NOMO-1 treated with DMSO at 0.1 percent for 48 hours (cell line): ENCODE measurements around the gene ITPKB.
"Not testable (repeated sequence)": the region's sequence is repeated elsewhere in the genome, so short reads cannot be mapped to it uniquely, and the experiment has no call there.

ENCODE experiments used
- DNase-seq: peaks from one replicate; lab custom pipeline; 2025; ENCODE audit not compliant: unreplicated experiment; lab: John Stamatoyannopoulos, UW

ITPKB gene

DNA sequence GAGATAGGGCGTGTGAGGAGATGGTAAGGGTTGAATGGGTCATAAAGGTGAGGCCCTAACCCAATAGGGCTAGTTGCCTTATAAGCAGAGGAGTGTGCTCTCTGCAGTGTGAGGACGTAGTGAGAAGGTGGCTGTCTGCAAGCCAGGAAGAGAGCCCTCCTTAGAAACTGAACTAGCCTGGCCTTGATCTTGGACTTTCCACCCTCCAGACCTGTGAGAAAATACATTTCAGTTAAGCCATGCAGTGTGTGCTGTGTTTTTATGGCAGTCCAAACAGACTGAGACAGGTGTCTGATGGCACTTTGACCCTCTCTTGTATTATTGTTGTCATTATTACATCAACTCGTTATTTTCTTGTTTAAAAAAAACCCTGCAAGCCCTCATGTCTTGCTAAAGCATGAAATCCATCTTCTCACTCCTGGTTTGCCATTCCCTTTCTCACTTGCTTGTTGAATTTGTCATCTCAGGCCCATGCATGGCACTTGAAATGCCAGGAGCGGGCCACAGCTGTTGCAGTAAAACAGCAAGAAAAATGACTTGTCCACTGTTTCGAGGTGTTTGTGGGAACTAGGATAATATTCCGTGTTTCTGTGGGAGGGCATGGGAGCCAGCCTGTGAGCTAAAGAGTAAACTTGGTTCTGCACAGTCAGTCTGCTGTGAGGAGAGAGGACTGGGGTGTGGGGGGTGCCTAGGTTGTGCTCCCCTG lies 111.9 kb downstream of the ITPKB start:
- DNase-seq, result no peak

DNA sequence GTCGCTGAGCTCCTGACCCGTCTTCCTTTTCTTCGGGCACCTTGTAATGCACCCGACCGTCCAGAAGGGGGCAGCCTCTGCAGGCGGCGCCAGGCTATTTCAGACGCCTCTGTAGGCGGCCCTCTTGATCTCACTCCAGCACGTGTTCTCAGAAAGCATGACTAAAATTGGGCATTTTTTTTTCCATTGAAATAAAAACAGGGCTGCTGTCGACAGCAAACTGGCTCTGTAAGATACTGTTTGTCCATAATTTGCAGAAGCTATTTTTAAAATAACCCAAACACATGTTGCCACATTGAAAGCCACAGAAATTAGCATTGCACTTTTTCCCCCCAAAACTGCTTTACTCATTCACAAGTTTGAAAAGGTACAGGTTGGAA lies 112.5 kb downstream of the ITPKB start:
- DNase-seq, result peak; percentile 50

DNA sequence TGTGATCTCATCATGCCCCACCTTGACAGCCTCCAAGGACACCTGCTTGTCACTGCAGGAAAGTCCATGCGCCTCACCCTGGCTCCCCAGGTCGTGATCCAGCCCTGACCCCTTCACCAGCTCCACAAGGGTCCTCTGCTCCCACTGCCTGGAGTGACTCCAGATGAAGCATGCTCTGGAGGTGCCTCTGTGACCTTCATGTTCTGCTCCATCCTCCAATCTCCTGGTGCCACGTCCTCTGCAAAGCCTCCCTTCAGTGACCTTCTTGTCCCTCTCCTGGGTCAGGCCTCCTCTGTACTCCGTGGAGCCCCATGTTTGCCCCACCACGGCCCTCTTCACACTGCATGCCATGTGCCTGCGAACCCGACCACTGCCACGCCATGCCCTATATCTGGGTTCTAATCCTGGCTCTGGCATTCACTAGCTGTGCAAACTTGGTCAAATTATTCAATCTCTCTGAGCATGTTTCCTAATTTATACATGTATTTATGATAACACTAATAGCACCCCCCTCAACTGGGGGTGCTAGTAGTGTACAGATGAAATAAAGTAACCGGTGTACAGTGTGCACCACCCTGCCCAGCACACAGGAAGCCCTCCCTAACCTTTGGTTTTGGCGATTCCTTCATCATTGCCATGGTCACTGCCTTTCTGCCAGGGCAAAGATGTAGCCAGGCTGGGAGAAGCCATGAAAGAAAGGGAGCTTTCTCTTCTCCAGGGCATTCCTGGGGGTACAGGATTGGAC lies 113.1 kb downstream of the ITPKB start:
- no peak for DNase-seq

DNA sequence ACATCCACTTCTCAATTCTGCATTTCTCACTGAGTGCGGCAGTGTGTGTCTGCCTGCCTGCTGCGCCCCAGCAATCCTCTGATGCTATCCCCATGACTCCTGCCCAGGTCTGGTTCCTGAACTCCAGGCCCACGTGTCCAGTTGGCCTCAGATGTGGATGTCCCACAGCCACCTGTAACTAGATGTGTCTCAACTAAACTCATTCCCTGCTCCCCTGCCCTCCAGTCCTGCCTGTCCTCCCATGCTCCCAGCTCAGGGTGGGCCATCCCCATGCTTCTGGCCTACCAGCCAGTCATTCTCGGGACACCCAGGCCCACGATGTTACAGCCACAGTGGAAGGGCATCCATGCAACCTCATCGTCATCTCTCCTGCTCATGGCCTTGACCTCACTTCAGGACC lies 113.8 kb downstream of the ITPKB start:
- no peak for DNase-seq

DNA sequence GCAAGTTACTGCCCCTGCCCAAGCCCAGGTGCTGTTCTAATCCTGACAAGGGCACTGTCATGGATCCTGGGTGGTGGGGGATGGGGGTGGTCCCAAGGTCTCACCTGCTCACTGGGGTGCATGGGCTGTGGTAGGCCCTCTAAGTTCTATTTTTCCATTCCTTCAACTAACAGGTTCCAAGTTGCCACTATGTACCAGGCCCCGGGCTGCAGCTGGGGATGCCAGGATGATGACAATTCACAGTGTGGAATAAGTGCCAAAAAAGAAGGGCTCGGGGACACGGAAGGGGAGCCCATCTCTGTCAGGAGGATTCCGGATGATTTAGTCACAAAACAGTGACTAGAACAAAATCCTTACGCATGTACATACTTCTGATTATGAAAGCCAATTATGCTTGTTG lies 114.6 kb downstream of the ITPKB start:
- no peak for DNase-seq

DNA sequence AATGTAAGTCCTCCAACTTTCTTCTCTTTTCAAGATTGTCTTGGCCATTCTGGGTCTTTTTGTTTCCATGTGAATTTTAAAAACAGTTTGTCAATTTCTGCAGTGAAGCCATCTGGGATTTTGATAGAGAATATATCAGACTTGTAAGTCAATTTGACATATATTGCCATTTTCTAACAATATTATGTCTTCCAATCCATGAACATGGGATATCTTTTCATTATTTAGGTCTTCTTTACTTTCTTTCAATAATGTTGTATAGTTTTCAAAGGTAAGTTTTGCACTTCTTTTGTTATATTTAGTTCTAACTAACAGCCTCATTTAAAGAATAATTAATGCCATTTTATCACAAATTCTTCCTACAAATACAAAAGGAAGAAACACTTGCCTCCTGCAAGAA lies 117.1 kb downstream of the ITPKB start:
- no peak for DNase-seq

DNA sequence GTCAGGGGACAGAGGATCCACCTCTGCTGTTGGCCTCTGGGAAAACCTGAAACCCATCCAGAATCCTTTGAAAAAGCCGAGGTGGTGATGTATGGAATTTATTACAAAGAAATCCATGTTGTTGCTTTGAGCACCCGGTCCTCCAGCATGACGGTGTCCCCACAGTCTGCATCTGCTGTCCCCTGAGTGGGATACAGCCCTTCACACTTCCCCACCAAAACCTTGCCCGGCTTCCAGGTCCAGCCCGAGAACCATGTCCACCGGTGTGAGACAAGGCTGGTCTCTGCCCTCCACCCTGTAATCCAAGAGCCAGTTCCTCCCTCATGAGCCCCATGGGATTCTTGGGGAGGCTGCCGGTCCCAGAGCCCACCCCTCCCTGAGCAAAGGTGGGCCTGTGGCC lies 120.1 kb downstream of the ITPKB start:
- no peak for DNase-seq

DNA sequence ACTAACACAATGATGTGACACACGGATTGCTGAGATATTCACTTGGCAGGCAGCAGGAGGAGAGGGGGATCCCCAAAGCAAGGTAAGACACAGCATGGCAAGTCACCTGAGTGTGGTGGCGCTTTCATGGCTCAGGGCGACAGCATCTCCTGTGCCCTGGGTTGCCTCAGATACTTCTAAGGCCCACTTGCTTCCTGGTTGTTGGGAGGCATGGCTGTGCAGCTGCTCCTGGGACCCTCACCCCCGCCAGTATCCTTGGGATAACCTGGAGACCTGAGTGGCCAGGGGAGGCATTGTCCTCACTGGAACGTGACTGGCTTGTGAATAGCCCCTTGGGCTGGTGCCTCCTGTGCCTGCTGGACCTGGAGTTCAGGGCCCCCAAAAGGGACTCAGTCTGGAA lies 120.7 kb downstream of the ITPKB start:
- no peak for DNase-seq

DNA sequence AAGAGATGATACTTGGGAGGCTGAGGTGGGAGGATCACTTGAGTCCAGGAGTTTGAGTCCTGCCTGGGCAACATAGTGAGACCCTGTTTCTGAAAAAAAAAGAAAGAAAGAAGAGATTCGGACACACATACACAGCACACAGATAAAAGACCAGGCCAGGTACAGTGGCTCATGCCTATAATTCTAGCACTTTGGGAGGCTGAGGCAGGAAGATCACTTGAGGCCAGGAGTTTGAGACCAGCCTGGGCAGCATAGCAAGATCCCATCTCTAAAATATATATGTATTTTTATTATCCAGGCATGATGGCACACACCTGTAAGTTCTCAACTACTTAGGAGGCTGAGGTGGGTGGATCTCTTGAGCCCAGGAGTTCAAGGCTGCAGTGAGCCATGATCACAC lies 121.4 kb downstream of the ITPKB start:
- DNase-seq, result not testable (repeated sequence)

DNA sequence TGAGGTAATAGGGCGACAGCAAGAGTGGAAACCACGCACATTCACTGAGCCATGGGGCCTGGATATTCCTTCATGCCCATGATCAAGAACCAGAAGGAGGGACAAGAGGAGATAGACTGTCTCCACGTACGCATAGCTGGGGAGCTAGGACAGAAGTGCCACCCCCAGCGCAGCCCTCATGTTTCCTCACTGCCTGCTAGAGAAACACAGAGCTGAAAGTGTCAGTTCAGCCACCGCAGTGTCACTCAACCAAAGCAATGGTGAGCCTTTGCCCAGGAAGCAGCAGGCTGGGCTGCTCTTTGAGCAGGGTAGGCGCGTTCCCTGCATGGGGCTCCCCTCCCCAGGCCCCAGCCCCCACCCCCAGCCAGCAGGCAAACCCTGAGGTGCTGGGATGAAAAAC lies 122.0 kb downstream of the ITPKB start:
- no peak for DNase-seq

DNA sequence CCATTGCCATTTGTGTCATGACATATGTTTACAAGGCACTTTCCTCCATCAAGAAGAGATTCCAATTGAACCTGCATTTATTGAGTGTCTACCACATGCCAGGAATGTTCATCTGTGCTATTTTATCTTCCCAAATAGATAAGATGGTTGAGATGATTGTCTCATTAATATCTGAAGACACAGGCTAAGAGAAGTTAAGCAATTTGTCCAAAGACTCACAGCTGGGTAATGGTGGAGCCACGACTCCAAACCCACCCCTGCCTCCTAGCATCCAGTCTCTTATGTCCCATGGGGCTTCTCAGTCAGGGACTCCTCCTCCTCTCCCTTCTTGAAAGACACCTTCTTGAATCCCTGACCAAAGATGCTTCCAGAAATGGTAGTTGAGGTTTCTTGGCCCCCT lies 122.4 kb downstream of the ITPKB start:
- DNase-seq, result no peak

DNA sequence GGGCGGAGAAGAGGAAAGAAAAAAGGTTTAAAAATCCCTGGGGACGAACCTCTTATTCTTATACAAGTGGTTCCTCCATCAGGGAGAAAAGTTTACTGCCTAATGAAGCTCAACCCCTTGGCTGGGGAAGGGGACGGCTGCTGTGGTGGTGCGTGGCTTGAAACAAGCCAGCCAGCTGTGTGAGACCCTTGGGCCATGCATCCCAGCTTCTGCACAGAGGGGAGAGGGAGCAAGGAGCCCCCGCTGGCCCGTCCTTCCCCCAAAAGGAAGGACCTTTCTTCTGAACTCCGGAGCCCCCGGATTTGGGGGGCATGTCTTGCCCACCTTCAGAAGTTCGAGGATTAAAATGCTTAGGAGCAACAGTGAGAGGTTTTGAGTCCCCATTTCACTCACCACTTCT lies 123.2 kb downstream of the ITPKB start:
- DNase-seq, result no peak

DNA sequence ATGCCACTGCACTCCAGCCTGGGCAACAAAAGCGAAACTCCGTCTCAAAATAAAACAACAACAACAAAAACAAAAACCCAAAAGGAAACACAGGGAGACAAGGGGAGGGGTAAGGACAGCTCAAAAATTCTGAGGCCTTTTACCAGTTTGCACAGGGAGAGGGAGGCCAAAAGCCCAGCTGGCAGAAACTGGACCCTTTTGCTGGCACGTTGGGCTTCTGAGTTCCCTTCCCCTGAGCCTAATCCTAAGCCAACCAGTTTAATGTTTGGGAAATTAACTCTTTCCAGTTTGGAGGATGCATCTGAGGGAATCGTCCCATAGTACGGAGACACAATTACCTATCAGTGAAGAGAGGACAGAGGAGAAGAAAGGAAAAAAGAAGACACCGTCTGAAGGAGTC lies 127.1 kb downstream of the ITPKB start:
- DNase-seq, result not testable (repeated sequence)

DNA sequence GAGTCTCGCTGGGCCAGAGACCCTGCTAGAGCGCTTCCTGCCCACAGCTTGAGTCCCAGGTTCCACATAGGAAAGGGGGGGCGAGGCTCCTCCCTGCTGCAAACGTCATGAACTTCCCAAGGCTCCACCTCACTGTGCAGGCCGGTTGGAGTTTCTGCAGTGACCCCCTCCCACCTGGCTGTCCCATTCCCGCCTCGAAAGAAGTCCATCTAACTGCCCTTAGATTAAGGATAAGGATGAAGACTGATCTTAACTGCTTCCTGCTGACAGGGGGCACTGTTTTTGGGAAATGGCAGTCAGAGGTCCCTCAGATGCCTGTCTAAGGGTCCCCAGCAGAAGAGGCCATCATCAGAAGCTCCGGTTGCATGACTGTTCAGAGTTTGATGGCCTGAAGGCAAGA lies 127.8 kb downstream of the ITPKB start:
- no peak for DNase-seq

DNA sequence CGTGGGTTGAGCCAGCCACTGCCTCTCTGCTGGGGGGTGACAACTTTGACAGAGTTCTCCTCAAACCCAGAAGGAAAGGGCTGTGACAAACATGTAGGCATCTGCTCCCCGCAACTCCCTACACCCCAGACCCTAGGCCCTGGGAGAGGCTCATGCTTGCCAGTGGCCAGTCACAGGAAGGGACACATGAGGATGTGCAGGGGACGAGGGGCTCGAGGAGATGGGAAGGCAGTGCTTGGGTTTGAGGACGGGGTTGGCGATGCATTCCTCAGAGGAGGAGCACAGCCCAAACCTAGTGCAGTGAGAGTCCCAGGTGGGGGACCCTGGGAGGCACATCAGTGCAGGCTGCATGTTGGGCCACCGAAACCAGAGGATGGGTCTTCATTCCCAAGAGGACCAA lies 128.4 kb downstream of the ITPKB start:
- no peak for DNase-seq

DNA sequence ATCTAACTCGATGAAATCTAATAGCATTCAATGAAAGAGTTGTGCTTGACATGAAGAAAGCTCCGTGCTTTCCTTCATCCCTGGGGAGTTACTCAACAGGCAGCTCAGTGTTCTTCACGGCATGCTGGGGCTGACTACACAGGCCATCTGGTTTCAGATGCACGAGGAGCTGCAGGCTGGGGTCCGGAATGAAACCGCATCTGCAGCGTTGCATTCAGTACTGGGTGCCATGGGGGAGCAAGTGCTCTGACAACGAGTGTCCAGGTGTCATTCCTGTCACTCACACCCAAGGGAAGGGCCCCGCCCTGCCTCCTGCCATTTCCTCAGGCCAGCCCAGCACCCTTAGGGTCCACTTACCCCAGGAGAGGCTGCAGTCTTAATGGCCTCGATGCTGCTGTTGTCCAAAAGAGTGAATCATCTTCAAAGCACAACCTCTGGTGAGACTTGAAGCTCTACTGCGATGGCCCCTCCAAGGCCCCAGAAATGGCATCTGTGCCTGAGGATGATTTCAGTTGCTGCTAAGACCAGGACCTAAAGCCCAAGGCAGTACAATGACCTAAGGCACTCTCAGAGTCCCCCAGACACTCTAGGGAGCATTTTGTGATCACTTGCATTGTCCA lies 129.1 kb downstream of the ITPKB start:
- DNase-seq, result no peak

DNA sequence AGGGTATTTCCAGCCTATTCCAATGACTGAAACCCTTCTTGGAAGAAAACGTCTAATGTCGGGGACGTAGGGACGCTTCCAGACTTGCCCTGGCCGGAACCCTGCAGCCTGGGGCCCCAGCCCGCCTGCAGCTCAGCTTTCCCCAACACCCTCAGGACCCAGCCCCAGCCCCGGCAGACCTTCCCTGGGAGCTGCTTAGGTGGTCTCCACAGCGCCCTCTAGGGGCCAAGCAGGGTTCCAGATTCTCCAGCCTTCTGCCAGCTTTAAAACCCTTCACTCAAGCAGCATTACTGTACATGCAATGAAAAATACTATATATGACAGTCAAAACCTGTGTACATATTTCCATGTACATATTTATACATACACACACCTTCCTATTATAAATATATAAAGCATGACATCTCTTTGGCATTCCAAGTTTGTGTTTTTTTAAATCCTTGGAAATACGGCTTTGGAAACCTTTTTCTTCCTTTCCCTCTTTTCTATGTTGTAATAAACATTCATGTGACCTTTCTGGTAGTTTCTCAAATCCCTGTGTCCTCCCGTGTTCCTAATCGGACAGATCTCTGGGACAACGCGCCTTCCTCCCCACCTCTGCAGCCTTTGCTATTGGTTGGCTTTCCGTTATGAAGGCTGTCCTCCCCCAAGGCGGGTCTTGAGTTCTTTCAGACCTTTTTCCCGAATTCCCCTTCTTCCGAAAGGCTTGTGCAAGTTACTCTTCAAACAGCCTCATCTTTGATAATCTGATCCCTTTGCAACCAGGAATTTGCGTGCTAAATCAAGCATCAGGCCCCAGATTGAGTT lies 130.2 kb downstream of the ITPKB start:
- DNase-seq, result peak; percentile 39

DNA sequence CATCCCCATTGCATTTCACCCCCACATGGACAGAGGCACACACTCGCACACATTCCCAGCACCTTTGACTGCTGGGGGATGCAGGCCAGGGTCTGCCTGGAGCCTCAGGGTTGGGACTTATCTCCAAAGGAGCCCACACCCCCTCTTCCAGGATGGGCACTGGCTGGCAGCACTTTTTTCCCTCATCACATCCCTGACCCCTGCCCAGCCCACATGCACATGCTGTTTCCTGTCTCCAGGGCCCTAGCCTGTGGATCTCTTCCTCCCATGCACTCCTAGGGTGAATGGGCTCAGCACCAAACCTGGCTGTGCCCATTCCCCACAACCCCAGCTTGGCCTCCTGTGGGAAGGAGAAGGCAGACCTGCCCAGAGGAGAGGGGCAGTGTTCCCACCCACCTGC lies 131.3 kb downstream of the ITPKB start:
- DNase-seq, result no peak

DNA sequence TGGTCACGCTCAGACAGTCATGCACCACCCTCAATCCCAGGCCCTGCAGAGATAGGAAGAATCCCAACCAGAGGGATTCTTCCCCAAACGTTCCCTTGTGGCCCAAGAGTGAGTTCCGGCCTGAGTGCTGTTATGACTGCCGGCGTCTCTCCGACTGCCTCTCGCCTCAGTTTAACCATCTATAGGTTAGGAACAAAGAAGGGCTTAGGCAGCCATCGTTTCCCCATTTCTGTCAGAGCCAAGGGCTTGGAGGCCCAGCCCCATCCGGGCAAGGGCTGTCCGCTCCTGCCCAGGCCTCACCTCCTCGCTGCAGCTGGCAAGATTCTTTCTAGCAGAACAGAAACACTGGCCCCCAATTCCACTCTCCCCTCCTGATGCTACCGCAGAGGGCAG lies 131.8 kb downstream of the ITPKB start:
- no peak for DNase-seq

DNA sequence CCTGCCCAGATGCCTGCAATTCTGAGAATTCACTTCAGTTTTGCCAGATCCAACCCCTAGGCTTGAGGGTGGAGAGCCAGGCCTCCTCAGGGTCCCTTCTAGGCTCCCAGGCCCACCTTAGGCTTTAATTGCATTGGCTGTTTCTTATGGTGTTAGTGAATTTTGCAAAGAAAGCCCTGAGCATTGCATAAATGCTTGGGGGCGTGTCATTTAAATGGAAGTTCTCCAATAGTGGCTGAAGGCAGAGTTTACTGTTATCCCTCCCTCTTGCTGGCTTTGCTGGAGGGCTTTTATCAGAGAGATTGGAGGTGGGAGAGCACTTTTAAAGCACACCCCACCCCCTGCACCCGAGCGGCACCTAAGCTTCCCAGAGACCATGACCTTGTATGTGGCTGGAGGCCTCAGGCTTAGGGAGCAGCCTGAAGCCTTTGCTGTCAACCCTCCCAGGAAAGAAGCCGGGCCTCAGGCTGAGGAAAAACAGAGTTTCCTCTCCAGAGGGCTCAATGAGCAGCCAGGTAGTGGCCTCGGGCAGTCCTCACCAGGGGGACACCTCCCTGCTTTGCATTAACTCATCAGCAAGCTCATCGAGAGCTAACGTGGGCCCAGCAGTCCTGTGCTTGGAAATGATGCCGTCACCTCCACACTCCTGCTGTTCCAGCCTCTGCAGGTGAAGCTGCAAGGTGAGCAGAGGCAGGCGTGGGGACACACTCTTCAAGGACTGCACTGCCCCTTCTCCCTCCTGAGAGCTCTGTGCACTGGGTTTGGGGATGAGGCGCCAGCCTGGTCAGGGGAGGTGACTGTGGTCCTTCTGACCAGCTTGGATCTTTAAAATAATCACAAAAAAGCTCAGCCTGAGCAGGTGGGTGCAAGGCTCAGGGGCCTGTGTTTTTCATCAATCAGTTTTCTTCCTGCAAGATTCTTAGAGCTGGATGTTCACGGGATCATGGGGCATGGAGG lies 132.5 kb downstream of the ITPKB start:
- no peak for DNase-seq
